ENCODE results near the gene WAPL. TPM values are rescaled to one million over a fixed set of nuclear protein-coding genes. Genes with fewer than 3 reads are reported as not detected.

Gene WAPL
- total RNA-seq, 1 donor: 40.2 TPM

GRCh38 chr10:86399514-86399878 lies 122.1 kb downstream of the WAPL start:
- Histone ChIP-seq H3K4me2 (ENCODE audit: insufficient read depth, low read length) (peak overlapping the region; percentile 92), H4K20me1 (ENCODE audit: insufficient read depth, low read length) (no peaks in the 10 kb centered on the region), H3K27ac (ENCODE audit: low read depth, low read length) (no peak overlapping the region), H2AFZ (ENCODE audit: low read length) (peak overlapping the region; percentile 92), H3K27me3 (ENCODE audit: insufficient read depth, low read length) (peaks cover 3% of the 10 kb centered on the region), H3K4me1 (ENCODE audit: insufficient read depth, low read length) (peaks cover 23% of the 10 kb centered on the region), H3K36me3 (ENCODE audit: insufficient read depth, low read length) (no peaks in the 10 kb centered on the region), H3K79me2 (ENCODE audit: insufficient read depth, low read length) (no peaks in the 10 kb centered on the region), H3K9me3 (ENCODE audit: low read depth, low read length) (no peaks in the 10 kb centered on the region), H3K4me3 (ENCODE audit: insufficient read depth, low read length) (peak overlapping the region; percentile 83)
- DNase-seq (ENCODE audit: insufficient read length, low spot score, missing footprints): no peak
- no peak for TF ChIP-seq CTCF (IDR thresholded peaks at IDR 0.05; ENCODE audit: extremely low read depth, low read depth, low read length)

- H3K4me2 ChIP-seq (ENCODE audit: insufficient read depth, low read length): no peak overlapping the region
- H4K20me1 ChIP-seq (ENCODE audit: insufficient read depth, low read length): no peaks in the 10 kb centered on the region
- no peak for DNase-seq (ENCODE audit: insufficient read length, low spot score, missing footprints)
- H3K36me3 ChIP-seq (ENCODE audit: insufficient read depth, low read length): no peaks in the 10 kb centered on the region
- H3K79me2 ChIP-seq (ENCODE audit: insufficient read depth, low read length): no peaks in the 10 kb centered on the region
- H3K9me3 ChIP-seq (ENCODE audit: low read depth, low read length): no peaks in the 10 kb centered on the region
- no peak overlapping the region for H3K27ac ChIP-seq (ENCODE audit: low read depth, low read length)
- no peak for TF ChIP-seq CTCF (IDR thresholded peaks at IDR 0.05; ENCODE audit: extremely low read depth, low read depth, low read length)
- H3K4me3 ChIP-seq (ENCODE audit: insufficient read depth, low read length): no peak overlapping the region
- peaks cover 3% of the 10 kb centered on the region for H3K27me3 ChIP-seq (ENCODE audit: insufficient read depth, low read length)
- H3K4me1 ChIP-seq (ENCODE audit: insufficient read depth, low read length): peaks cover 13% of the 10 kb centered on the region
- no peak overlapping the region for H2AFZ ChIP-seq (ENCODE audit: low read length)
Measured at GRCh38 chr10:86397120-86397519, 124.5 kb downstream of the WAPL start.

GRCh38 chr10:86393862-86394455 lies 127.6 kb downstream of the WAPL start:
- no peak for TF ChIP-seq CTCF (IDR thresholded peaks at IDR 0.05; ENCODE audit: extremely low read depth, low read depth, low read length)
- no peak overlapping the region for H3K4me2 ChIP-seq (ENCODE audit: insufficient read depth, low read length)
- DNase-seq (ENCODE audit: insufficient read length, low spot score, missing footprints): no peak

GRCh38 chr10:86393362-86393761 lies 128.2 kb downstream of the WAPL start:
- H3K4me3 ChIP-seq (ENCODE audit: insufficient read depth, low read length): no peak overlapping the region
- H3K27ac ChIP-seq (ENCODE audit: low read depth, low read length): no peak overlapping the region
- peaks cover 18% of the 10 kb centered on the region for H3K27me3 ChIP-seq (ENCODE audit: insufficient read depth, low read length)
- H3K4me1 ChIP-seq (ENCODE audit: insufficient read depth, low read length): no peaks in the 10 kb centered on the region
- H3K4me2 ChIP-seq (ENCODE audit: insufficient read depth, low read length): no peak overlapping the region
- H3K79me2 ChIP-seq (ENCODE audit: insufficient read depth, low read length): no peaks in the 10 kb centered on the region
- no peaks in the 10 kb centered on the region for H3K9me3 ChIP-seq (ENCODE audit: low read depth, low read length)
- H3K36me3 ChIP-seq (ENCODE audit: insufficient read depth, low read length): no peaks in the 10 kb centered on the region
- no peak for DNase-seq (ENCODE audit: insufficient read length, low spot score, missing footprints)
- H4K20me1 ChIP-seq (ENCODE audit: insufficient read depth, low read length): no peaks in the 10 kb centered on the region
- no peak overlapping the region for H2AFZ ChIP-seq (ENCODE audit: low read length)
- TF ChIP-seq CTCF (IDR thresholded peaks at IDR 0.05; ENCODE audit: extremely low read depth, low read depth, low read length): no peak

More at GRCh38 chr10:86393862-86394455, 127.6 kb downstream of the WAPL start:
- no peaks in the 10 kb centered on the region for H3K4me1 ChIP-seq (ENCODE audit: insufficient read depth, low read length)
- H3K36me3 ChIP-seq (ENCODE audit: insufficient read depth, low read length): no peaks in the 10 kb centered on the region
- no peak overlapping the region for H3K4me3 ChIP-seq (ENCODE audit: insufficient read depth, low read length)
- no peak overlapping the region for H2AFZ ChIP-seq (ENCODE audit: low read length)
- peaks cover 16% of the 10 kb centered on the region for H3K27me3 ChIP-seq (ENCODE audit: insufficient read depth, low read length)
- H3K79me2 ChIP-seq (ENCODE audit: insufficient read depth, low read length): no peaks in the 10 kb centered on the region
- H3K27ac ChIP-seq (ENCODE audit: low read depth, low read length): no peak overlapping the region
- H3K9me3 ChIP-seq (ENCODE audit: low read depth, low read length): no peaks in the 10 kb centered on the region
- H4K20me1 ChIP-seq (ENCODE audit: insufficient read depth, low read length): no peaks in the 10 kb centered on the region
